GM21529 (cell line): Measurements from ENCODE around the gene TLR3.
"Not testable (repeated sequence)": the region's sequence is repeated elsewhere in the genome, so short reads cannot be mapped to it uniquely, and the experiment has no call there.

Experiments
- ATAC-seq: cut with Tn5 transposase; IDR thresholded peaks from one replicate; pipeline ENCODE4 v1.9.1; 2021; ENCODE audit not compliant: unreplicated experiment

TLR3 gene

GRCh38 chr4:186068581-186069348 is at the start of gene TLR3:
Gene TLR3, plus strand, starts transcription at chr4:186069156. Its CDS starts 7,464 bp downstream, at chr4:186076620.
- no peak for ATAC-seq

GRCh38 chr4:186019269-186019668 is 49.7 kb upstream of the TLR3 start:
- ATAC-seq = no peak

GRCh38 chr4:186020106-186020792 is 48.7 kb upstream of the TLR3 start:
- ATAC-seq = no peak

- no peak for ATAC-seq
Observed at GRCh38 chr4:186020793-186021407, 48.1 kb upstream of the TLR3 start.

- peak; percentile 46 for ATAC-seq
Observed at GRCh38 chr4:186021461-186022167, 47.3 kb upstream of the TLR3 start.

GRCh38 chr4:186023975-186024374 is 45.0 kb upstream of the TLR3 start:
- no peak for ATAC-seq

GRCh38 chr4:186024637-186025407 is 44.1 kb upstream of the TLR3 start:
- ATAC-seq = no peak

- no peak for ATAC-seq
Observed at GRCh38 chr4:186025408-186025690, 43.6 kb upstream of the TLR3 start.

- ATAC-seq = no peak
Observed at GRCh38 chr4:186027405-186027804, 41.6 kb upstream of the TLR3 start.

- no peak for ATAC-seq
Observed at GRCh38 chr4:186029571-186030398, 39.2 kb upstream of the TLR3 start.

- no peak for ATAC-seq
Observed at GRCh38 chr4:186030399-186030775, 38.6 kb upstream of the TLR3 start.

GRCh38 chr4:186030795-186031194 is 38.2 kb upstream of the TLR3 start:
- no peak for ATAC-seq

GRCh38 chr4:186032259-186032658 is 36.7 kb upstream of the TLR3 start:
- no peak for ATAC-seq

GRCh38 chr4:186033027-186033426 is 35.9 kb upstream of the TLR3 start:
- no peak for ATAC-seq

- ATAC-seq = not testable (repeated sequence)
Observed at GRCh38 chr4:186034613-186035012, 34.3 kb upstream of the TLR3 start.

GRCh38 chr4:186036976-186037581 is 31.9 kb upstream of the TLR3 start:
- no peak for ATAC-seq

GRCh38 chr4:186037692-186038658 is 31.0 kb upstream of the TLR3 start:
- ATAC-seq = peak; percentile 86

GRCh38 chr4:186039697-186040096 is 29.3 kb upstream of the TLR3 start:
- no peak for ATAC-seq
